HG02970 (cell line): ENCODE data around the gene OR2V2.
"Not testable (repeated sequence)": the region's sequence is repeated elsewhere in the genome, so short reads cannot be mapped to it uniquely, and the experiment has no call there.

Experiments used
- ATAC-seq: cut with Tn5 transposase; IDR thresholded peaks from one replicate; pipeline ENCODE4 v1.9.1; 2021; ENCODE audit warnings: mild to moderate bottlenecking, moderate library complexity, moderate number of reproducible peaks; ENCODE audit not compliant: unreplicated experiment, low FRiP score

The OR2V2 gene

GRCh38 chr5:181140766-181141165, 6.6 kb upstream of the OR2V2 start:
- no peak for ATAC-seq

DNA sequence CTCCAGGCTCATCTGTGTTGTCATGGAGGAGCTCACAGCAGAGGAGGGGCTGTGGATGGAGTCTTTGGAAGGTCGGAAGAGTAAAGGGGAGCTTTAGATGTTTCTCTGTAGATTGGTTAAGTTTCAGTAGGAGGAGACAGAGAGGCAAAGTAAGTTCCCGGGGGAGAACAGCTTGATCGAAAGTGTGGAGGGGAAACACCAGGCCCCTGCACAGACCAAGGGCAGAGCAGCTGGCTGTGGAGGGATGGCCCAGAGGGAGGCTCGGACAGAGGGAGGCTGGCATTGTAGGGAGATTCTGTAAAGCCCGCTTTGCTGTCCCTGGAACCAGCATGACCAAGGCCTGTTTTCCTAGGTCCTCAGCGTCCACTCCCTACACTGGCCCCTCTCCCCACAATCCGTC, 5.3 kb upstream of the OR2V2 start:
- ATAC-seq = no peak

DNA sequence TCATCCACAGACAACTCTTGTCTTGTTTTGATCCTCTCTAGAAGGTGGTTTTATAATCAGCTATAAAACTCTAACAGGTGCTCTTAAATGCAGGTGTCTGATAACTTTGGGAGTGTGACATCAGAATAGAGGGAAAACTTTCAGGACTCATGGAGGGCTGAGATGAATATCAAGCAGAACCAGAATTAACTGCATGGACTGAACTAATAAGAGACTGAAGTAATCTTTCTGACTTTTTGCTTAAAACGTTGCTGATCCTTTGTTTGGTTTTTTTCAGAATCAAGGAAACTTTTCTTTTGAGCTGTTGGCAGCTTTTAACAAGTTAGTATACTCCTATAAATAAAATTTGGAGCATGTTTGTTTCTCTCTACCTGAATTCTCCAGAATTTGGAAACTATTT, 2.3 kb upstream of the OR2V2 start:
- ATAC-seq = no peak

DNA sequence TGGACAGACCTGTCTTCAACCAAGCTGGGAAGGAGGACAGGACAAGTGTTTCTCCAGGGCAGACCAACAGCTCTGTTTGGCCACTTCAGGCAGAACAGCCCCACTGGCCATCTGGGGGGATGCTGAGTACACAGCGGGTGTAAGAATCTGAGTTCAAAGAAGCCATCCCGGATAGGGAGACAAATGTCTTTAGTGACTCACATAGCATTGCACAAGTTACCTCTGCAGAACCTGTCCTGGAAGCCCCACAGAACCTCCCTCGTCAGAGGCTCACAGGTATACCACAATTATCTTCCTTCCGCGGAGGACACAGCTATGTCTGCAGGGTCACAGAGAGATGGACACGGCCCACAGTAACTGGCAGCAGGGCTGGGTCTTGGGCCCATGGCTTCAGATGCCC, 2.0 kb downstream of the OR2V2 start:
- no peak for ATAC-seq

DNA sequence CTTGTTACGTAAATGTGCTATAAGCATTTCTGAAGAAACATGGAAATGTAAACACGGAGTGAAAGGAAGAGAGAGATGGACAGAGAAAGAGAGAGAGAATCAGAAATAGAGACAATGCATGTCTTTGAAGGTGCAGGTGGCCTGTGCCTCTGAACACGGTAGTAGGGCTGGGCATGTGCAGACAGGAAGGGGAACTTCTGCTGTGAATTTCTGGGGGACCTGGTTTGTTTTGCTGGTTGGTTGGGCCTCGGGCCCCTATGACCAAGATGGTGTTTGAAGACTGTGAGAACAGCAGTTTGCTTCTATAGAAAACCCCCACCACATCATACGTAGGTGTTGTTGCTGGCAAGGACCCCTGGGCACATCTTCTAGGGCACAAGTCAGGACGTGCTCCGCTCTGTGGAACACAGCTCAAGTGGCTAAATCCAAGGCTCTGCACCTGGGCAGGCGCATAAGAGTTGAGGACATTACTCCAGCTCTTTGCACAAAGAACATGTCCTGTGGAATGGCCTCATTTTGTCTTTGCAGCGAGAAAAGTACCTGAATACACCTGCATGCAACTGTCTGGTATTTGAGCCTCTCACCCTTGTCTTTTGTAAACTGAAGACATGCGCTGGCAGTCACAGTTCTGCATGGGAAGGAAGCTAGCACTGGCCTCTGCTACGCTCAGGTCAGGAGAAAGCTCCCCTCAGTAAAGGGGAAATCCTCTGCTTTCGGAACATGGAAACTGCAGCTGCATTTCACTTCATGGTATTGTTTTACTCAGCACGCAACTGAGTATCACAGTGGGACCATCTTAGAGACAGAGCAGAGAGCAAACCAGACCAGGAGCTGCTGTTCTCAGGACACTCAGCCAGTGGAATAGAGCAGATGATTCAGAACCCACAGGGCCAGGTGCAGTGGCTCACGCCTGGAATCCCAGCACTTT, 2.7 kb downstream of the OR2V2 start:
- ATAC-seq = no peak

- ATAC-seq = no peak
These were observed 3.8 kb downstream of the OR2V2 start for GRCh38 chr5:181151146-181151545.

- no peak for ATAC-seq
These were observed 5.0 kb downstream of the OR2V2 start for GRCh38 chr5:181152406-181152805.

- no peak for ATAC-seq
These were observed 6.4 kb downstream of the OR2V2 start for GRCh38 chr5:181153814-181154213.

DNA sequence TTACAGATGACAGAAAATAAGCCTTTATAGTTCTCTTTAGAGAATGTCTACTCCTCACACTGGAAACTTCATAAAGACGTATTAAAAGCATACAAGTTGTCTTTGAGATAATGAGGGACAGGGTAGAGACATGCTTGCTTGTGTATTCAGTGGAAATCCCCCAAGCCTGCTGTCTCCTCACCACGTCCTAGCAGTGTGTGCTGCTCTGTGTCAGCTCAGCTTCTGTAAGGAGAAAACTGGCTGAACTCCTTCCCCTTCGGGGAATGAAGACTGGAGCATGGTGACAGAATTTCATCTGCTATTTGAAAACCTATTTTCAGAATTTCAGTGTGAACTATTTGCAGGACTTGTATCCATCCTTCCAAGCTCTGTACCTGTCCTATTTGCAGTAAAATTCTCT, 9.4 kb downstream of the OR2V2 start:
- ATAC-seq = no peak

DNA sequence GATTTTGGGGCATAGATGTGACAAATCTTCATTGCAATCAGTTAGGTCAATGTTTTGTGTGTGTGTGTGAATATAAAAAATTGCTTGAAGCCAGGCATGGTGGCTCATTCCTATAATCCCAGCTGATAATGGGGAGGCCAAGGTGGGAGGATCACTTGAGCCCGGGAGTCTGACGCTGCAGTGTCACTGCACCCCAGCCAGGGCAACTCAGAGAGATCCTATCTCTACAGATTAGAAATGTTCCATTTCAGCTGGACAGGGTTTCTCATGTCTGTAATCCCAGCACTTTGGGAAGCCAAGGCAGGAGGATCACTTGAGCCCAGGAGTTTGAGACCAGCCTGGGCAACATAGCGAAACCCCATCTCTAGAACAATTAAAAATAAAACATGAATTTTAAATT, 11.5 kb downstream of the OR2V2 start:
- no peak for ATAC-seq

GRCh38 chr5:181159286-181160151, 12.1 kb downstream of the OR2V2 start:
- peak; percentile 55 for ATAC-seq

DNA sequence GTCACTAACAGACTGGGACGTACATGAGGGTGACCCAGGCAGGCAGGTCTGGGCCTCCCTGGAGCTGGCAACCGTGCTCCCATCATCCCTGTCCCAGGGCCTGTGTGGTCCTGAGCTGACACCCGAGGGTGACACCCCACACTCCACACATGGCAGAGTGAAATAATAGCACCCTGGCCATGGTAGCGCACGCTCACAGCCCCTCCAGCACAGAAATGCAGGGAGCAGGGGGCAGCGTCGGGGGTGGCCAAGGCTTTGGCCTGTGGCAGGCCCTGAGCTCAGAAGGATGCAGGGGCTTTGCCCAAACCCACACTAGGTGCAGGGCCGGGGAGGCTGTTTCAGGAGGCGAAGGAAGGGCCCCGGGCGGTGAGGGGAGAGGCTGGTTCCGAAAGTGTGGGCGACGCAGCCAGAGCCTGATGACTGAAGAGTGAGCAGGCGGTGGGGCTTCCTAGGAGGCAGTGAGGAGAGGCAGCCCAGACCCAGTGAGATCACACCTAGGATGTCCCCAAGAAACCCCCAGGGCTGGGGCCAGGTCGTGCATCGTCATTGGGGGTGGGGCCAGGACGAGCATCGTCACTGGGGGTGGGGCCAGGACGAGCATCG, 12.9 kb downstream of the OR2V2 start:
- ATAC-seq = no peak

- ATAC-seq = not testable (repeated sequence)
These were observed 13.6 kb downstream of the OR2V2 start for GRCh38 chr5:181160755-181161533.

GRCh38 chr5:181161534-181162175, 14.3 kb downstream of the OR2V2 start:
- ATAC-seq = no peak

DNA sequence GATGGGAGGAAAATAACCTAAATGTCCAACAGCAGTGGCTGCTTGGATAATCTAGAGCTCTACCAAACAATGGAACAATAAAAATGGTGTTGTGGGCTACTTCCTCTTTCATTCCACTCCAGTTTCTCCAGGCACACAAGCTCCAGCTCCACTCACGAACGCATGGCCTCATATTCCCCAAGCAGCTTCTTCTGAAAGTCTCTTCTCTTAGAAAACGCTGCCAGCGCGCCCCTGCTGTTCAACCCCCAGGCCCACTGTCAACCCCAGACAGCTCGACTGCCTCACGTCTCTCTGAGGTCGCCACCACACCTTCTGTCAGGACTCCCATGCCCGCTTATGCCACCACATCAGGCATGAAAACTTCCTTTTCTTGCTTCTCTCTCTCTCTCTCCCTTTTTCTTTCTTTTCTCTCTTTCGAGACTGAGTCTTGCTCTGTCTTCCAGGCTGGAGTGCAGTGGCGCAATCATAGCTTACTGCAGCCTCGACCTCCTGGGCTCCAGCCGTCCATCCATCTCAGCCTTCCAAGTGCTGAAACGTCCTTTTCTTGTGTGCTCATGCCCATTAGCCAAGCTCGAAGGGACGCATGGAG, 16.2 kb downstream of the OR2V2 start:
- ATAC-seq = no peak

- ATAC-seq = no peak
These were observed 16.9 kb downstream of the OR2V2 start for GRCh38 chr5:181164076-181164952.

DNA sequence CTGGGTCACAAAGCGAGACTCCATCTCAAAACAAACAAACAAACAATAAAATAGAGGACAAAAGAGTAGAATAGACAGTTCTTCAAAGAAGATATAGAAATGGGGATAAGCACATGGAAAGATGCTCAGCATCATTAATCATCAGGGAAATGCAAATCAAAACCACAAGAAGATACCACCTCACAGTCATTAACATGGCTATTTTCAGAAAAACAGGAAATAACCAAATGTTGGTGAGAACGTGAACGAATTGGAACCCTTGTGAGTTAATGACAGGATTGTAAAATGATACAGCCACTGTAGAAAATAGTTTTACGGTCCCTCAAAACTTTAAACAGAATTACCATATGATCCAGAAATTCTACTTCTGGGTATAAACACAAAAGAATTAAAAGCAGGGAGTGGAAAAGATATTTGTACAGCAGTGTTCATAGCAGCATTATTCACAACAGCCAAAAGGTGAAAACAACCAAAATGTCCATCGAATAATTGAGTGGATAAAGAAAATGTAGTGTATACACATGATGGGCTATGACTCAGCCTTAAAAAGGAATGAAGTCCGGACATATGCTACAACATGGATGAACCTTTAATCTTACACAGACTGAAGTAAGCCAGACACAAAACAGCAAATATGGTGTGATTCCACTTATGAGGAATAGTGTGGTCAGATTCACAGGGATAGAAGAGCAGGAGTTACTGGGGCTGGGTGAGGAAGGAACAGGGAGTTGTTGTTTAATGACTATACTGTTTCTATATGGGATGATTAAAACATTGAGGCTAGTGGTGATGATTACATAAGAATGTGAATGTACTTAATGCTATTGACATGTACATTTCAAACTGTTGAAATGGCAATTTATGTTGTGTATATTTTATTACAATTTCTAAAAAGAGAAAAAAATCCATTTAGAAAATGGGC, 19.7 kb downstream of the OR2V2 start:
- ATAC-seq = no peak
